GM12872 (cell line): ENCODE measurements around the gene CRISPLD2.

Experiments used
- CTCF ChIP-seq: IDR thresholded peaks from 3 replicates; pipeline ENCODE4 v1.5.1; 2011; ENCODE audit warnings: low read depth, mild to moderate bottlenecking, low read length, moderate library complexity; ENCODE audit not compliant: insufficient read depth

CRISPLD2 gene

GRCh38 chr16:84937196-84938005, 117.6 kb downstream of the CRISPLD2 start:
- TF ChIP-seq CTCF = no peak

- TF ChIP-seq CTCF = no peak
Observed at GRCh38 chr16:84940670-84941551, 121.1 kb downstream of the CRISPLD2 start.

GRCh38 chr16:84941921-84942320, 122.1 kb downstream of the CRISPLD2 start:
- TF ChIP-seq CTCF = no peak

- TF ChIP-seq CTCF = no peak
Observed at GRCh38 chr16:84942786-84943185, 123.0 kb downstream of the CRISPLD2 start.

GRCh38 chr16:84943620-84944019, 123.8 kb downstream of the CRISPLD2 start:
- no peak for TF ChIP-seq CTCF

- no peak for TF ChIP-seq CTCF
Observed at GRCh38 chr16:84947022-84947421, 127.2 kb downstream of the CRISPLD2 start.
